Measurements from ENCODE around the gene TRIM54.

Gene TRIM54

GRCh38 chr2:27353762-27354596, 71.8 kb downstream of the TRIM54 start:
- FAIRE-seq (no peak), DNase-seq (ENCODE audit: low spot score) (no peak)

- FAIRE-seq (no peak), DNase-seq (ENCODE audit: low spot score) (no peak)
Observed at GRCh38 chr2:27354597-27354927, 72.3 kb downstream of the TRIM54 start.

GRCh38 chr2:27356056-27356381, 73.8 kb downstream of the TRIM54 start:
- FAIRE-seq = no peak
- peak; percentile 46 for DNase-seq (ENCODE audit: low spot score)

- DNase-seq (ENCODE audit: low spot score) (peak; percentile 91), FAIRE-seq (peak; percentile 47)
Observed at GRCh38 chr2:27356382-27357181, 74.4 kb downstream of the TRIM54 start, which contains the start of gene GTF3C2. Gene GTF3C2 (minus strand): TSS chr2:27356764. CDS start chr2:27343554, 13,210 bp downstream.
